ENCODE results near the gene AMBP.
"Not testable (repeated sequence)": the region's sequence is repeated elsewhere in the genome, so short reads cannot be mapped to it uniquely, and the experiment has no call there.

AMBP gene

GRCh38 chr9:114091711-114092110, 13.6 kb upstream of the AMBP start:
- no peak for DNase-seq (ENCODE audit: low spot score)

GRCh38 chr9:114090798-114091197, 12.7 kb upstream of the AMBP start:
- no peak for DNase-seq (ENCODE audit: low spot score)

DNA sequence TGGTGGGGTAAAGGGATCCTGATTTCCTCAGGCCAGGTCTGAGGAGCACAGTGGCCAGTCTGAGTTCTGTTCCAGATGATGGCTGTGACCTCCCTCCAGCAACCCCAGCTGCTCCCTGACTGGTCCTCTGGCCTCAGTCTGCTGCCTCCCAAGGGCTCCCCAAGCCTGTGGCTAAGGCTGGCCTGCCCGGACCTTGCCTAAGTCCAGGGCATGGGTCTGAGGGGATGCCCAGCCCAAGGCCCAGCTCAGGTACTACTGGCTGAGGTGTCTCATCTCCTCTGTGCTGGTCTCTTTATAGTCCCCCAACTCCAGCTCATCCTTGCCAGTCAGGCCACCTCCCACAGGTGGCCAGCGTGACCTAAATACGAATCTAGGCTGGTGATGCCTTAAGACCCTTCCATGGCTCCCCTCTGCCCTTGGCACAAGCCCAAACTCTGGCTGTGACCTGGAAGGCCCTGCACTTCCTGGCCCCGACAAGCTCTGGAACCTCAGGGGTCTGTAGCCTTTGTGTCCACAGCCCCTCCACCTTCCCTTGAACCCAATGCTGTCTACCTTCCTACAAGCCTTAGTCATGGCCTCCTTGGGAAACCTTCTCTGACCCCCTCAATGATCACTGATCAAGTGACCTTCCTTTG, 11.2 kb upstream of the AMBP start:
- DNase-seq (ENCODE audit: low spot score): no peak

DNA sequence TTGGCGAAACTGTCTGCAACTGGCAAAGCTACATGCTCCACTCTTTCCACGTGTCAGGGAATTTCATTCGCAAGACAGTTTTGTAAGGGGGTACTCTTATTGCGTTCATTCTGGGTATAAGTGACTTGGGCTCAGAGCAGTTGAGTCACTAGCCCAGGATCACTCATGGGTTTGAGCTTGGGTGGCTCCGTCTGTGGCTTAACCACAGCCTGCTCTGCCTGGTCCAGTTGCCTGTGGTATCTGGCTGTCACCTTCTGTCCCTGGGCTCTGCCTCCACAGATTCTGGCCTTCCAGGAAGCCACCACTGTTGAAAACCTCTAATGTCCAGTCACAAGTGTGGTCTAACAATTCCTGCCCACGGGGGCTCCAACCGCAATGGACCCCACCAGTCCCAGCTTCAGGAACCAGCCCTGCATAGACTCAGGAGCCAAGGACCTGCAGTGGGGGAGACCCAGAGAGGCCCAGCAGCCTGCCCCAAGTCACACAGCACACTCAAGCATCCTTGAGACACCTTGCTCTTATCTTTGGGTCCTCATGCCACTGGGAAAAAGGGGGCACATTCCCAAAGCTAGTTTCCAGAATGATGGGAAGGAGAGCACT, 10.6 kb upstream of the AMBP start:
- no peak for DNase-seq (ENCODE audit: low spot score)

DNA sequence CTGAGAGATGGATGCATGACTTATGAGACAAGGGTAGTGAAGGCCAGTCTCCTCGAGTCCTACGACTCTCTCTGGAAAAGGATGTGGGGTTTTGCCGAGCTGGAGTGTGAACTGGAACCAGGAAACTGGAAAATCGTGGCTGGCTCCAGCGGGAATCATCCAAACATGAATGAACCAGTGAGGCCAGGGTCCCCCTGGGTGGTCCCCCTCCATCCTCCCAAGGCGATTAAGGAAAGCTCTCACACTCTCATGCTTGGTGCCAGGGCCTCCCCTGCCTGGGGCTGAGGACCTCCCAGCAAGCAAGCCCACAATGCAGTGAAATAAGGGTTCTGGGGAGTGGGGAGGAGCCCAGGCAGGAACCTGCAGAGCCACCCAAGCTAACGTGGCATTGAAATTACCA, 9.6 kb upstream of the AMBP start:
- DNase-seq (ENCODE audit: low spot score): no peak

GRCh38 chr9:114086607-114087006, 8.5 kb upstream of the AMBP start:
- no peak for DNase-seq (ENCODE audit: low spot score)

GRCh38 chr9:114086009-114086408, 7.9 kb upstream of the AMBP start:
- no peak for DNase-seq (ENCODE audit: low spot score)

GRCh38 chr9:114085387-114085789, 7.3 kb upstream of the AMBP start:
- DNase-seq (ENCODE audit: low spot score): no peak

GRCh38 chr9:114084282-114085073, 6.4 kb upstream of the AMBP start:
- DNase-seq (ENCODE audit: low spot score): no peak

DNA sequence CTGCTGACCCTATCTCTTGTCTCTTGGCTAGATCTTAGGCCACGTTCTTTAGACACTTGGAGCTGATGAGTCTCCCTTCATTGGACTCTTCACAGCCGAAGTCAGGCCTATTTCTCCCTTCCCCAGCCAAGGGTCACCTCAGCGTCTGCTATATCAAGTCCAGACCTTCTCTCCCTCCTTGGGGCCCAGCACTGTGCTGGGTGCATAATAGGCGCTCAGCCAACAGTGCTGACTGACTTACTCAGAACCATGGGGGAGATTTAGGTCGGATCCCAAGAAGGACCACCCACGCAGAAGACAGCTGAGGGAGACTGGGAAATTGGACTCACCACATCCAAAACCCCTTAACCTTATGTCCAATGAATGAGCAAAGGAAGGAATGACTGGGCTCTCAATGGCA, 5.6 kb upstream of the AMBP start:
- DNase-seq (ENCODE audit: low spot score): no peak

- DNase-seq (ENCODE audit: low spot score): not testable (repeated sequence)
Observed at GRCh38 chr9:114082763-114083412, 4.8 kb upstream of the AMBP start.

- DNase-seq (ENCODE audit: low spot score): peak; percentile 88
Observed at GRCh38 chr9:114082017-114082762, 4.1 kb upstream of the AMBP start.

DNA sequence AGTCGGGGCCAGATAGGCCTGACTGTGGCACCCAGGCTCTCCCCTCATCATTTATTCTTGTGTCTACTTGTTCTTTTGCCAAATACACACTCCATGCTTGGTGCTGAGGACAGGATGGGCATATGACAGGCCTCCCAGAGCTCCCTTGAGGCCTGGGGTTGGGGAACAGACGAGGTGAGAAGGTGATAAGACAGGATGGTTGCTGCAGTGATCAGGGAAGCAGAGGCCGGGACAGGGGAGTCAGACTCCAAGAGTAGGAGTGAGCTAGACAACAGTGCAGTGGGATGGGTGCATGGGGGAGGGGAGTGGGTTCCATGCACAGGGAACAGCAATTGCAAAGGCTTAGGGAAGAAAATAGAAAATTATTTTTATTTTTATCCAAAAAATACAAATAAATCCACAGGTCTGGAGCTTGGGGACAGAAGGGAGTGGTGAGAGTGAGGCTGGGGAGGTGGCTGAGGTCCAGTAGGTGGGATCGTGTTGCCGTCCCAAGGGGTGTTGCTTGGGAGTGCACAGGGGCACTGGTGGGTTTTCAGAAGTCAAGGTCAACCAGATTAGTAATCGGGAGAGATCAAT, 3.4 kb upstream of the AMBP start:
- DNase-seq (ENCODE audit: low spot score): no peak

DNA sequence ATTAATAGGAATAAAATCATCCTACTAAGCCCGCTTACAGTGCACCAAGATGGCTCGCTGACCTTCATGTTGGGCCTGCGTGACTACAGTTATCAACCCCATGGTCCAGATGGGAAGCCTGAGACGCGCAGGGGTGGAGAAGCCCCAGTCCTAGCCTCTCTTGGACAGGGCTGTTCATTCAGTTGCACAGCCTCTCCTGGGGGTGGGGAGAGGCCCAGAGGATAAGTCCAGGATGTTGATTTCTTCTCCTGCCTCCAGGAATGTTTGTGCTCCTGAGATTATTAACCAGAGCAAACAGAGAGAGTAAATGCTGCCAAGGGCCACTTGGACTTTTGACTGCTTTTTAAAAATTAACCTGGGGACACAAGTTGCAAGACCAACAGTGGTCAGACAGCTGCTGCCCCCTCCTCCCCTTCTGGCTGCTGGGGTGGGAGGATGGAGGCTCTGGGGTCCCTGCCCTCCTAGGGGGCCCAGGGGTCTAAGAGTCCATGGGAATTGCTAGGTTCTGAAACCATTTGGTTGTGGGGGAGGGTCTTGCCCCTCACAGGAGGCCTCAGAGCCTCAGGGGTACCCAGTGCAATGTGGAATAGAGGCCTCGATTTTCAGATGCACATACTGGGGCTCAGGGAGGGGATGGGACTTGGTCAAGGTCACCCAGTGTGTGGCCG, 2.8 kb upstream of the AMBP start:
- no peak for DNase-seq (ENCODE audit: low spot score)

DNA sequence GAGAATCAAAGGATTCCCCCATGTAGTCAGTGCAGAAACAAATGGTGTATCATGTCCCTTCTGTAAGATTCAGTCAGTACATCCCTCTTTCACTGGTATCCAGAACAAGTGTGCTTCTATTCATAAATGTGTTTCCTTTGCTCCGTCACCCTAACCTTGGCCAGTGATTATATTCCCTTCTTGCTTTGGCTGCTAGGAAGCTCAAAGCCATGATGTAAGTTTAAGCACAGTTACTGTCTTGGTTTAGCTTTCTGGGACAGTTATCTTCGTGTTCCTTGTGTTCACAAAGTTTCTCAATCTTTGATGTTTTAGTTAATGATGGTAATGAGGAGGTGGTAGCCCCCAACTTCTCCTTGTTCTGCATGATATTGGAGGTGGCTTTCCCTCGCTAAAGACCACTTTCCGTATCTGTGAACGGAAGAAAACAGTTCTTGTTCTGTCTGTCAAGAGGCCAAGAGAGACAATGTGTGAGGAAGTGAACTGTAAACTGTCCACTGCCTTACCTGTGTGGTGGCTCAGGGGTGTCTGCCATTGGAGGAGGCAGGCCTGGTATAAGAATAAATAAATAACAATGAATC, 2.2 kb upstream of the AMBP start:
- DNase-seq (ENCODE audit: low spot score): no peak

GRCh38 chr9:114078781-114079156, 669 bp upstream of the AMBP start:
- DNase-seq (ENCODE audit: low spot score): no peak

GRCh38 chr9:114077162-114077837, 800 bp downstream of the AMBP start:
- no peak for DNase-seq (ENCODE audit: low spot score)

DNA sequence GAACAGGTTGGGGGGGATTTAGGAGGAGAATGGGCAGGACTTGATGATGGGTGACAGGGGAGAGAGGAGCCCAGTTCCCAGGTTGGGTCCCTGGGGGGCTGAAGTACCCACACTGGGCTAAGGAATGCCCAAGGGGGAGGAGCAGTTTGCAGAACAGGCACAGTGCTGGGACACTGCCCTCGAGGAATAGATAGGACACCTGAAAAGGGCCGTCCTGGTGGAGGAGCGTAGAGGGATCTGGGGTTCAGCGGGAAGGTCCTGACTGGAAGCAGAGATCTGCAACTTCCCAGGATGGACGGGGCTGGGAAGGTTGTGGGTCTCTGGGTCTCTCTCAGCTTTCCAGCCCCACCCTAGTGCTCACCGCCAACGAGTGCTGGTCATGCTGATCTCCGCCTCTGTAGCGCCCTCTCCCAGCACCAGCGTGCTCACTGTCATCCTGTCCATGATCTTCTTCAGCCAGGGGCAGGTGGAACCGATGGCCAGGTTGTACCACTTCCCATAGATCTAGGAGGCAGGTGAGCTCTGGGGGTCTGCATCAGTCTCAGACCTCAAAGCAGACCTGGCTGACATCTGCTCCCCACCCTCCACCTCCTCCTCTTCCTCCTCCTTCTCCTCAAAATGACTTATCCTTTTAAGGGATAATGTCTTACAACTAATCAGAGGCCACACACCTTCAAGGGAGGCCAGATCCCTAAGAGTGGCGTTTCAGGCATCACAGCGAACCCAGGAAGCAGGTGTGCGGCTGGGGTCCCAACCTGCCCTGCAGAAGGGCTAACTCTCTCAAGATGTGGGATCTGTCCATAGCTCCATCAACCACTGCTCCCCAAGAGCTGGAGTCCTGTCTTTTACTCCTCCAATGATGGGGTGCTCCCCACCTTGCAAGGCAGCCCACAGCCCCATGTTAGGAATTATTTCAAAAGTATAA, 1.6 kb downstream of the AMBP start:
- no peak for DNase-seq (ENCODE audit: low spot score)

- DNase-seq (ENCODE audit: low spot score): no peak
Observed at GRCh38 chr9:114075602-114076001, 2.5 kb downstream of the AMBP start.
